GM12892 (cell line): ENCODE results near the gene MSANTD1.

Experiments
- POLR2A ChIP-seq: IDR thresholded peaks from 2 replicates; pipeline ENCODE4 v1.6.1; 2011; ENCODE audit warnings: low read depth, low read length, control low read depth
- POLR2AphosphoS5 ChIP-seq: IDR thresholded peaks from 2 replicates; pipeline ENCODE4 v1.6.1; 2011; ENCODE audit warnings: low read depth, low read length, control low read depth

DNA sequence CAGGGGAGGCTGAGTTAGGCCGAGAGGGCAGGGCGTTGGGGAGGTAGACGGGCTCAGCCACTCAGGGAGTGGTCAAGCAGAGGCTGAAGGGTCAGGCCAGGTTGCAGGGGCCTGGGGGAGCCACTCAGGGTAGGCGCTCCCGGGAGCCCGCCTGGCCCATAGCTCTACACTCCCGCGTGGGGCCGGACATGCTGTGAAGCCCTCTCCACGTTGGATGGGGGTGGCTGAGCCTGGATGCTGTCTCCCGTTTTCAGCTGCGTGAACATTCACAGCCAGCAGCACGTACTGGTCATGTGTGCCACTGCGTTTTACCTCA is 14.0 kb upstream of the MSANTD1 start:
- TF ChIP-seq POLR2A (no peak), POLR2AphosphoS5 (no peak)
